ENCODE data around the gene INPP4B.

INPP4B gene

DNA sequence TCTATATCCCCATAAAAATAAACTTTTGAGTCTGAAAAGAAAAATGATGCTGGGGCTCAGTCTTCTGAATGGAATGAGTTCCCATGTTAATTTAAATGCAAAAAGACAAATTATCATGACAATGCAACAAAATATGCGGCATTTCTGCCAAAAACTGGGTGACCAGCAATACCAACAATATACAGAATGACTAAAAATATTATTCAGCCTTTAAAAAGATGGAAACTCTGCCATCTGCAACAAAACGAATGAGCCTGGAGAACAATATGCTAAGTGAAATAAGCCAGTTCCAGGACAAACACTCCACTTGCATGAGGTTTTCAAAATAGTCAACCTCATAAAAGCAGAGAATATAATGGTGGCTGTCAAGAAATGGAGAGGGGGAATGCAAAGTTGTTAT, 651.2 kb downstream of the INPP4B start:
- DNase-seq = no peak

- DNase-seq = no peak
Measured at GRCh38 chr4:142191901-142192300, 654.2 kb downstream of the INPP4B start.

DNA sequence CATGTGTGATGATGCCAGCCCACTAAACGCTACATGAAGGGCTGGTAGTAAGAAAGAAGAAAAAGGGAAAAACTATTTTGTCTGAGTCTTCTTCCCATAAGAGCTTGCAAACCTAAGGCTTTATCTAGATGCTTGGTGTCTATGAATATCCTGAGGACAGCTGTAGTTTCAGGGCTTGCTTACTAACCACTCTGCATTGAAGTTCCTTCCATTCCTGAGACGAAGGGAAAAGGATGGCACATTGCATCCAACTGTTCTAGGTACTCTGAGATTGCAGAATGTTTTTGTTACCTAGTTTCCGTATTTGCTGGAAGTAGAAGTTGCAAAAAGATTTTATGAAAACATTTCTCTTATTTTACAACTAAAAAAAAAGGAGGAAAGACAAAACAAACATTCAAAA, 665.1 kb downstream of the INPP4B start:
- DNase-seq = no peak

DNA sequence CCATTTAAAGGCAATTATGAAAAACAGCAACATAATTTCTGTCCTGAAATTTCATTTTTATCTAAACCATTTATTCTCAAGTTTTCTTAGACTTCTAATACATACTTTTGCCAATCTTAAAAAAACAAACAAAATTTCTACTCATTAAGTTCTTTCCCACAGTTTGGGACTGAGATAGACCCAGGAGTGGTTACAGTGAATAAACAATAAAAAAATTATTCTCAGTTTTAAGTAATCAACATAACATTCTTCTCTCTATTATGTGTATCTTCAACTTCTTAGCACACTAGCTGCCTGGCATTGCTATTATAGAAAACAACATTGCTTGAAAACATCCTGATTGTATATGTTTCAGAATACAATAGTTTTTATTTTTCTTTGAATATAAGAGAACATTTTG, 676.9 kb downstream of the INPP4B start:
- DNase-seq = no peak

DNA sequence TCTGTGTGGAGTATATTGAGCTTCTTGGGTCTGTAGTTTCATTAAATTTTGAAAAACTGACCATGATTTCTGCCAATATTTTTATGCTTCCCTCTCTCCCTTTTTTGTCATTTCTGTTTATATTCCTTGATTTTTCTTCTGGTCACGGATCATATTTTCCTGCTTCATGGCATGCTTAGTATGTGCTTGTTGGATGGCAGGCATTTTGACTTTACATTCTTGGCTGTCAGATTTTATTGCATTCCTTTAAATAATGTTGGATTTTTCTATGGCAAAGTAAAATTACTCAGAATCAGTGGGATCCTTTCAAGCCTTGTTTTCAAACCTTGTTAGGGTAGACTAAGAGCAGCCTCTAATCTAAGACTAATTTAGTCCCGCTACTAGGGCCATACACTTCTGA, 677.9 kb downstream of the INPP4B start:
- DNase-seq = no peak

DNA sequence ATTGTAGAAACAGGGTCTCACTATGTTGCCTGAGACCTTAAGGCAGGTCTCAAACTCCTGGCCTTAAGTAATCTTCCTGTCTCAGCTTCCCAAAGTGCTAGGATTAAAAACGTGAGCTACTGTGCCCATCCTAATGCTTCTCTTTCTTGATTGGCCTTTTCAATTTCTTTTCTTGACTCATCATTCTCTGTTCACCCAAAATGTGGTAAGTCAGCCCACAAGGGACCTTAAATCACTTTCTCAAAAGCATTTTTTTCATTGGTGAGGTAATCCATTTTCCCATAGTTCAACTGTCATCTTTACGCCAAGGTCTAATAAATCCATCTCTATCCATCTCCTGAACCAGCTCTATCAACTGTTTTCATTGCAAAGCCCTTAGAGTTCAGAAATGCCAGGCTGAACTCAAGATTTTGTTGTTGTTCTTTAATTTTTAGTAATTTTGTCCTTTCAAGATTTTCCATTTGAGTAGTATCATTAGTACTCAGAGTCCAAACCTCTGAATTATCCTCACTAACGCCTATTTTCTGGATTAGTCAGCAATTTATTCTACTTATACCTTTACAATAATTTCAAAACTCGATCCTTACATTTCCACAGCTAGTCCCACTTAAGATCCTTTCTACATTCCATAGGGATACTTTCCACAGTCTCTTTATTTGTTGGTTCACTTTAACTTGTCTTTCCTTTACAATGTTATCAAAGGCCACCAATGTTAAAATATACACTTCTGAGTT, 681.2 kb downstream of the INPP4B start:
- no peak for DNase-seq

DNA sequence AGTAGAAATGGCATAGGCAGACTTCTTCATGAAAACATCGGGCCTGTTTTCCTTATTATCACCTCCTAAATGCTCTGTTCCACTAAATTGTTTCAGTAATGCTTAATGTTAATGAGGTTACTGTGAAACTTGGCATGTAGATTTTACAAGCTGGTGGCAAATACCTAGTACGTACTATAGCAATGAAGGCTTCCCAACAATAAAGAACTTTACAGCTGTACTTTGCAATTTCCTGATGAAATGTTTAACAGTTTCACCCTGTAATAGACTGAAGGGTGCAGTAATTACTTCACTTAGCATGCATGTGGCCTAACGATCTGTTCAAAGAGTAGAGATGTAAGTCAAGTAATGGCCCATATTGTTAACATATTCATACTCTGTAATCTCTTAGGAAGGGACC, 685.0 kb downstream of the INPP4B start:
- no peak for DNase-seq

DNA sequence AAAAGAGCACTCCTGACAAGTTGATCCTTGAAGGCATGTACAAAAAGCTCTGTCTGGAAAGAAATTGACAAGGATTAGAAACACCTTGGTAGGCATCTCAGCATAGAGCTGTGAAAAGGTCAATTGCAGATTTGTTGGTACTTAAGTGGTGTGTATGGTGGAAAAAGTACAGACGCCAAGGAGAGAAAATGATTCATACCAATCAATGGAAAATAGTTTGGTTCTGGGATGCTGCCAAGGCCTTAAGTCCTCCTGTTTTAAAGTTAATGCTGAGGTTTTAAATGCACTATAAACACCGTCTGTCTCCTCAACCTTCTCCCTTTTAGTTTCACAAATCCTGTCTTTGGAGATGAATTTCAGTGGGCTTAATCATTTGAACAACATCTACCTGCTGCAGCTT, 685.6 kb downstream of the INPP4B start:
- no peak for DNase-seq

DNA sequence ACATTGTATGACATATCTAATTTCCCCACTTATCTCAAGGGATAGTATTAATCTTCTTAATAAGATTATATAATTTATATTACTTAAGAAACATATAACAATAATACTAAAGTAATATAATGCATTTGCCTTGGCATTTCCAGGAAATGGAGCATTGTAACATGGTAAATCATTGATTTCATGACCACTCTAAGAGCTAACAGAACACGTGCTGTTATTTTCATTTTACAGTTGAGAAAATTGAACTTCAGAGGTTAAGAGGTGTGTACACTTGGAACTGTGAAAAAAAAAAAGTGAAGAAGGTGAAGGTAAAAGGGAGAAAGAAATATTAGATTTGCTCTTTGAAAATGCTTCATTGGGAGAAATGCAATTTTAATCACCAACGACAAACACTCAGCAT, 687.1 kb downstream of the INPP4B start:
- DNase-seq = no peak

DNA sequence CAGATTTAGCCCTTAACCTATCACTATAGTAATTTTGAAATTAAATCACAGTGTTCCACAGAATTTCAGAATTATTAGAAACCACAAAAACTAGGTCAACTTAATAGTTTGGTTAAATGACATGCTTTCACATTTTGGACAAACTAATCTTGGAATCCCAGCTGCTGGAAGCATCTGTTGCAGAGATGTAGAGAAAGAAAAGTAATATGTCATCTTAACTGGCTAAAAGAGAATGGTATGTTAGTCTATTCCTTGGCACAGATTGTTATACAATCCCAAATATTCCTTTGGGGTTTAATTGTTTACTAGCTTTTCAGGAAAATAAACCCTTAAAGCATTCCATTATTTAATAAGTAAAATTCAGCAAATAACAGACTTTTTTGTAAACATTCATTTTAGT, 689.8 kb downstream of the INPP4B start:
- DNase-seq = no peak

GRCh38 chr4:142155347-142155746, 690.8 kb downstream of the INPP4B start:
- DNase-seq = no peak

GRCh38 chr4:142150483-142150882, 695.6 kb downstream of the INPP4B start:
- DNase-seq = no peak

DNA sequence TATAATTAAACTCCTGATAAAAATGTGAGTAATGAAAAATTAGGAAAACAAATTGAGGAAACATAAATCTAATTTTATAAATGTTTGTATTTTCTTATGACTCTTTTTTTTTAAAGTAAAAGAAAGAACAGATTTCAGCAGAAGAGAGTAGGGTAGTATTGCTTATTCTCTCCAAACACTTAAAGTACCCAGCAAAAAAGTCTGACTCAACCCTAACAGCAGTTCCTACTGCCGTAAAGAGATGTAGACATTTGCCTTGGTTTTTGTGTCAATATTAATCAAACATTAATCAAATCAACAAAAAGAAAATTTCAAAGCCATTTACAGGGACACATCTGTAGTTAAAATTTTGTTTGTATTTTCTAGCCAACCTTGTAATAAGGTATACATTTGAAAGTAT, 701.3 kb downstream of the INPP4B start:
- no peak for DNase-seq

DNA sequence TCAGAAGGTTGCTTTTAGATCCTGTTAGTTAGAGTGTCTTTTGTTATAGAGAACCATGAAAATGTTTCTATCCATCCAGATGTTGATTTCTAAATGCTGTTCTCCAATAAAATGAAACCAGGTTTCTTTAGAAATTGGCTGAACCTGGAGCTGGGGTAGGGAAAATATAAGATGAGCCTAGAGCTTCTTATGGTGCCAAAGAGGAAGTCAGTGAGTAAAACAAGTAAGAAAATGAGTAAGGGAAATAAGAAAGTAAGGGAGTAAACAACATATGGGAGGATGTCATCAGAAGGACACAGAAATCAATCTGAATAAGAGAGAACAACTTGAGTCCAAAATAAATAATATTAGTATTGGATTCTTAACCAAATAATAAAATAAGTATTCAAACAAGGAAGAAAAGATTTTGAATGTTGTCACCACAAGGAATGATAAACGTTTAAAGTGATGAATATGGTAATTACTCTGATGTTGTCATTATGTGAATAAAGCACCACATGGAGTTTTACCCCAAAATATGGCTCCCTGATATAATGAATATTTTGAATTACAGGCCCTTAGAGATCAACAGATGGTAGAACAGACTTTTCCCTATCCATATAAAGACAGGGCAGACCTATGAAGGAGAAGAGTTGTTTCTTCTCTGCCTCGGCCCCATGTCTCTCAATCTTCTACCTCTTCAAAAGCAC, 703.6 kb downstream of the INPP4B start:
- no peak for DNase-seq

GRCh38 chr4:142141224-142141623, 704.9 kb downstream of the INPP4B start:
- no peak for DNase-seq

DNA sequence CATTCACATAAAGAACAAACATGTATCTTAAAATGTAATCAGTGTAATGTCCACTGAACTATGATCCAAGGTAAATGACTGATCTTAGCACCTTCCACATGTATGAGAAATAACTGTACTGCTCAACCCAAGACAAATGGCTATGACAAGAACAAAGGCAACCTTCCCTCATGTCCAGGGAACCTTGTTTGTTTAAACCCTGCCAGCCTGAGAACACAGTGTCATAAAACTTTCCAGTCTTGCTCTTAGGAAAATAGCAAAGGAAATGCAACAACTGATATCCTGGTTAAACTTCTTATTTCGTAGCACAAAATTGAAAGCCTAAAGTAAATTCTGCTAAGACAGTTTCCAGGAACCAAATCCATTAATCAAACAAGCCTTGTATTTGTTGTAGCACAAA, 715.4 kb downstream of the INPP4B start:
- no peak for DNase-seq

DNA sequence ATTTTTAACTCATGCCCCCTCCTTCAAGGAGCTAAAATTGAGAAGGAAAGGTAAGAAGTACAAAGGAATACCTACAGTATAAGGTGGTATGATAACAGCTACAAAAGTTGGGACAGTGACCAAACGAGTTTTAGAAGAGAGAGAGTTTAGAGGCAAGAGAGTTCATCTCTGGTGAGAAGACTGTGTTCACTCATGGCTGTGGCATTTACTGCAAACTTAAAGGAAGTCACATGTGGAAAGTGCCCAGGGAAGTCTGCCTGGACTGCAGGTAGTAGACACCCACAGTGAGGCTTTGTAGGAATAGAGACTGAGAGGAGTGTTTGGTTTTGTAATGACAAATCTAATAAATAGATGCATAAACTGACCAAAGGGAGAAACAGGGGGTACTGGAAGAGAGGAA, 716.2 kb downstream of the INPP4B start:
- DNase-seq = no peak

DNA sequence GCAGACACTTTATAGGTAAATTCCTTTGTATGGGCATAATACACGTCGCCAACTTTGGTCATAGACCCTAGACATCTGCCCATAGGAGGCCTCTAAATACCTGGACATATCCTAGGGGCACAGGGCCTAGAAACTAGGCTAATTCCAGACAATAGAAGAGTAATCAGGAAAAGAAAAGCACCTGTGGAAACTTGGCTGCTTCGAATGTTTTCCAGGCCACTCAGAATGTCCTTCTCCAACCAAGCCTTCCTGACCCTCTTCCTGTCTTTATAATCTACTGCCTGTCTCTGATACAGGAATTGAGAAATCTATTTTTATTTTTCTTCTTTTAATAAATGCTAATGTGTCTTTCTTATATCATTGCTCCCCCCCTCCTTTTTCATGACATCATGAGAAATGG, 716.6 kb downstream of the INPP4B start:
- DNase-seq = no peak

DNA sequence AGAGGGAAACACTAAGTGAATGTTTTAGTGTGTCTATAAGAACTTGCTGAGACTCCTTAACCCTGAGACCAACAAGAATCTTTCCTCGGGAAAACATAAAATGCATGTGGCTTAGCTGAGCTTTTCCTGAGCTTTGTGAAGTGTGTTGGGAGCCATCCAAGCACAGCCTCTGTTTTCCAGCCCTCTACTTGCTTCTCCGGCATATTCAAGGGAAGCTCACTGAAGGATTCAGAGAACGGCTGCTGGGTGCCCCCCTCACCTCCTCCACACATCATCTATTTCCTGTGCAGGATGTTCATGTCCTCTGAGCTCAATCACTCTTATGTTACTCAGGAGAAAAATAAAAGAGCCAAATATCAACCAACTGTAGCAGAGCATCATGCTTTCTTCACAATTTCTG, 717.6 kb downstream of the INPP4B start:
- DNase-seq = no peak

DNA sequence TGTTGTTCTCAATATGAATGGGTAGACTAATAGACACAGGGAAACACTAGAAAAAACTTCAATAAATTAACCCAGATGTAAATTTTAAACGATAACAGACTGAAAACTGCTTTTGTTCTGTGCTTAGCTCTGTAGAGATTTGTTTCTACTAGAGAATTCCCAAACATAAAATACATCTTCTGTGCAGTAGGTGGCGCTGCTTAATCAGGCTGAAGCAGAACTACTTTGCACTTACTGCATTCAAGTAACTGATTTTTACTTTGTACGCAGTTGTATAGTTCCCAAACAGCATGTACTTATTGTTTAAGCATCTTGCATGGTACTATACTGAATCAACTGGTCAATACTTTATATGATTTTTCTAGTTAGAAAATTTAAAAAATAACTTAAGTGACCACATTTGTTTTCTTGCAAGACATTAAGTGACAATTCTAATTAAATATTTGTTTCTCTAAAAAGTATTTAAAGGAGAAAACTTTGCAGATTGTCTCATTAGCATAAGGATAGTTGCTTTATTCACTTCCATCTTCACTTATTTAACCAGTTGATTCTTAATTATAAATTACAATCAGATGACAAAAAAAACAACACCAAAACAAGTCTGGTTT, 719.1 kb downstream of the INPP4B start:
- DNase-seq = peak; percentile 6 to 73

GRCh38 chr4:142124874-142125273, 721.2 kb downstream of the INPP4B start:
- DNase-seq = no peak

DNA sequence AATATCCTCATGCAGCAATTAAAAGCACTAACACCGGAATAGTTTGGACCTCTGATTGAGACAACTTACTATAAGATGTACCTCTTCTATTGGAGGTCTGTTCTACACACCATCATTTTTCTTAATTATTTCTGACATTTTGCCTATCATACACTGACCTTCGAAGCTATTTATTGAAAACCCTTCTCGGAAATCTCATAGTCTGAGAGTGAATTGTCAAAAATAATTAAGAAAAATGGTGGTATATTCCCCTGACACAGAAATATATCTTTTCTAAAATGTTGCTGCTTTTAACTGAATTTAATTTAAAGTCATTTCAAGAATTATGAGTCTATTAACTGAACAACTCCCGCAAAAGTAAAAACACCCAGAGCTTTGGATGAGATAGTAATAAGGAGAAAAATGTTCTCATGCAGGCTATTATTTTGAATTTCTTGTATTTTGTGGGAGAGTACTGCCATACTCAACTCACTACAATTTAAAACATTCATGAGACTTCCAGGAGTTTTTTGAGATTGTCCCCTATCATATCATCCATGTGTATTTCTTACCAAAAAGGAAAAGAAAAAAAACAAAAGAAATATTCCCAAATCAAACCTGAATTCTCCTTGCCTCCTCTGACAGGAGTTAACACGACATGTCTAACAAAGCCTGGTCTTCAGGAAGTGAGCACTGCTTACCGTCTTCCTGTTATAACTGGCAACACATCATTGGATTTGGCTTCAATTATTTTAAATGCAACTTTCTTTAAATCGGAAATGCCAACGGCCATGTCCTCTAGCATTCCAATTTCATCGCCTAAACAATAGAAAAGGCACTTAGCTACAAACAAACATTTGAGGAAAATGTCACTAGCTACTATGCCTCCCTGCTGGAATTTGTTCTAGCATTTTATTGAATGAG, 724.4 kb downstream of the INPP4B start:
- DNase-seq = no peak

DNA sequence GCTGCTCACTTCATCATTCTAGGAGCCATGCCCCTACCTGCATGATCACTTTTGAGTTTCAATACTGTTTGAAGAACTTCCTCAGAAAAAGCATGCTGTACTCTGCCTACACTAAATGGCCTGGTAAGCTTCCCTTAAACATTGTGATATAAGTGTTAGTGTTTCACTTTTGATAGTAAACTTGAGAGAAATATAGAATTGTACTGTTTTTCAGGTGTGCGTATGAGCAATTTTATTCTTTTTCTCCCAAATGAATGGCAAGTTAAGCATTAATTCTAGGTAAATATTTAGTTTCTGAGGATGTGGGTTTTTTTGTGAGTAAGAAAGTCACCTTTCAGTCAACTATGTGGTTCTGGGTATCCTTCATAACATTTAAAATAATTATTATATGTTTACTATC, 725.2 kb downstream of the INPP4B start:
- no peak for DNase-seq

Measured in hippocampal formation (tissue), 2 donors.